H1 (cell line): Measurements from ENCODE around the gene GNG14. TPM values are rescaled to one million over a fixed set of nuclear protein-coding genes. Genes with fewer than 3 reads are reported as not detected.

Experiments used
- CTCF ChIA-PET: fragments of 300-600 bp; sonication (Branson Sonifier 250); formaldehyde crosslinking; loops from one replicate; lab custom pipeline; 2021; ENCODE audit not compliant: partially characterized antibody; lab: Charles Lee
- POLR2A ChIA-PET: fragments of 300-600 bp; sonication (Branson Sonifier 250); formaldehyde crosslinking; loops from one replicate; lab custom pipeline; 2021; ENCODE audit warnings: inconsistent platforms; ENCODE audit not compliant: partially characterized antibody; lab: Charles Lee
- DNase-seq, 2 experiments: peaks; one replicate each; pipeline versions ENCODE4 v3.0.0 to v3.0.0-alpha.2; 2010 to 2022; ENCODE audit warnings: low spot score in 2 of 2, low read depth in 1 of 2, mixed read lengths in 1 of 2
- FAIRE-seq: peaks from 2 replicates; lab custom pipeline; 2011; peaks lifted over from hg19 to GRCh38; lab: Jason Lieb, UNC
- H2AFZ ChIP-seq: 2 replicates; pipeline ENCODE4 v1.8.1; 2012; ENCODE audit warnings: low read length, inconsistent platforms
- H2AK5ac ChIP-seq: 2 replicates; pipeline ENCODE4 v1.6.1; 2013; ENCODE audit warnings: low read depth, low read length
- H2BK120ac ChIP-seq: replicated peaks from 2 replicates; pipeline ENCODE3; 2013; ENCODE audit warnings: low read depth, low read length, inconsistent platforms
- H2BK12ac ChIP-seq: 2 replicates; pipeline ENCODE4 v1.6.1; 2013; ENCODE audit warnings: low read depth, low read length
- H2BK15ac ChIP-seq: 2 replicates; pipeline ENCODE4 v1.6.1; 2013; ENCODE audit warnings: low read length
- H2BK20ac ChIP-seq: 2 replicates; pipeline ENCODE4 v1.6.1; 2013; ENCODE audit warnings: low read length
- H2BK5ac ChIP-seq: 2 replicates; pipeline ENCODE4 v1.6.1; 2013; ENCODE audit warnings: low read depth, low read length
- H3K14ac ChIP-seq: 2 replicates; pipeline ENCODE4 v1.6.1; 2013; ENCODE audit warnings: inconsistent platforms; ENCODE audit not compliant: insufficient read length
- H3K18ac ChIP-seq: 2 replicates; pipeline ENCODE4 v1.6.1; 2013; ENCODE audit warnings: low read length; ENCODE audit errors: extremely low read depth
- H3K23ac ChIP-seq: 2 replicates; pipeline ENCODE4 v1.6.1; 2013; ENCODE audit warnings: inconsistent platforms; ENCODE audit not compliant: insufficient read length
- H3K23me2 ChIP-seq: 2 replicates; pipeline ENCODE4 v1.6.1; 2013; ENCODE audit warnings: low read depth, low read length
- H3K27ac ChIP-seq: 2 replicates; pipeline ENCODE4 v1.6.1; 2011; ENCODE audit warnings: low read depth, low read length, inconsistent platforms
- H3K27me3 ChIP-seq, 4 experiments: replicated peaks in 1 of 4; 1 replicate in 1 of 4; 2 replicates in 3 of 4; pipeline versions ENCODE4 v1.6.1 to v1.8.1; 2011 to 2013; ENCODE audit warnings: low read length in 3 of 4, mild to moderate bottlenecking in 3 of 4, inconsistent platforms in 2 of 4, mixed read lengths in 2 of 4, moderate library complexity in 1 of 4; ENCODE audit not compliant: control insufficient read depth in 3 of 4, insufficient read depth in 3 of 4; ENCODE audit errors: extremely low read depth in 1 of 4
- H3K36me3 ChIP-seq, 4 experiments: 2 replicates each; pipeline versions ENCODE4 v1.6.1 to v1.8.1; 2011 to 2013; ENCODE audit warnings: mild to moderate bottlenecking in 4 of 4, low read length in 3 of 4, moderate library complexity in 2 of 4, control low read depth in 1 of 4, inconsistent platforms in 1 of 4; ENCODE audit not compliant: insufficient read depth in 4 of 4, control insufficient read depth in 2 of 4
- H3K4ac ChIP-seq: replicated peaks from 2 replicates; pipeline ENCODE3; 2013; ENCODE audit warnings: low read length, low read depth, mixed read lengths, inconsistent platforms; ENCODE audit not compliant: insufficient read length
- H3K4me1 ChIP-seq, 4 experiments: replicated peaks in 1 of 4; 1 replicate in 1 of 4; 2 replicates in 3 of 4; pipeline versions ENCODE4 v1.6.1 to v1.8.1; 2011 to 2013; ENCODE audit warnings: low read length in 3 of 4, inconsistent platforms in 2 of 4, mixed read lengths in 1 of 4; ENCODE audit not compliant: insufficient read depth in 4 of 4, control insufficient read depth in 3 of 4
- H3K4me2 ChIP-seq, 2 experiments: 2 replicates each; pipeline versions ENCODE4 v1.6.1 to v1.8.1; 2011 to 2013; ENCODE audit warnings: low read depth in 2 of 2, low read length in 2 of 2, control low read depth in 1 of 2, inconsistent platforms in 1 of 2, mild to moderate bottlenecking in 1 of 2; ENCODE audit not compliant: insufficient read depth in 1 of 2
- H3K4me3 ChIP-seq, 4 experiments: fragments of 200-600, 300-600 bp in 1 of 4; sonication (generic), shearing (Covaris generic), sonication (Bioruptor Twin) in 1 of 4; 2 replicates each; pipeline versions ENCODE4 v1.5.1 to v1.8.1; 2011 to 2016; ENCODE audit warnings: low read length in 4 of 4, low read depth in 3 of 4, control low read depth in 2 of 4, inconsistent platforms in 2 of 4, mild to moderate bottlenecking in 2 of 4, mixed read lengths in 1 of 4, moderate library complexity in 1 of 4; ENCODE audit not compliant: insufficient read depth in 2 of 4; ENCODE audit errors: extremely low read depth in 1 of 4
- H3K56ac ChIP-seq: replicated peaks from 2 replicates; pipeline ENCODE3; 2013; ENCODE audit warnings: low read depth, mild to moderate bottlenecking, mixed read lengths, low read length, inconsistent platforms; ENCODE audit not compliant: insufficient read length
- H3K79me1 ChIP-seq: 2 replicates; pipeline ENCODE4 v1.6.1; 2013; ENCODE audit warnings: low read depth, low read length, control low read depth
- H3K79me2 ChIP-seq, 2 experiments: 2 replicates each; pipeline versions ENCODE4 v1.6.1 to v1.8.1; 2012 to 2013; ENCODE audit warnings: low read length in 2 of 2, mild to moderate bottlenecking in 2 of 2, inconsistent platforms in 1 of 2; ENCODE audit not compliant: insufficient read depth in 2 of 2, control insufficient read depth in 1 of 2
- H3K9ac ChIP-seq, 4 experiments: replicated peaks in 1 of 4; 1 replicate in 1 of 4; 2 replicates in 3 of 4; pipeline versions ENCODE4 v1.6.1 to v1.8.1; 2011 to 2013; ENCODE audit warnings: low read depth in 3 of 4, low read length in 3 of 4, control low read depth in 2 of 4, mild to moderate bottlenecking in 2 of 4, moderate library complexity in 2 of 4, inconsistent platforms in 1 of 4; ENCODE audit errors: extremely low read depth in 1 of 4
- H3K9me3 ChIP-seq, 2 experiments: 2 replicates each; pipeline versions ENCODE4 v1.6.1 to v1.8.1; 2012 to 2013; ENCODE audit warnings: mild to moderate bottlenecking in 2 of 2, moderate library complexity in 2 of 2, control low read depth in 1 of 2, inconsistent platforms in 1 of 2, low read depth in 1 of 2, low read length in 1 of 2, mixed read lengths in 1 of 2; ENCODE audit not compliant: insufficient read depth in 2 of 2
- H4K20me1 ChIP-seq, 2 experiments: replicated peaks in 1 of 2; 2 replicates each; pipeline versions ENCODE3 to v1.8.1; 2011 to 2013; ENCODE audit warnings: inconsistent platforms in 2 of 2, low read length in 2 of 2, mild to moderate bottlenecking in 1 of 2; ENCODE audit not compliant: insufficient read depth in 2 of 2, control insufficient read depth in 1 of 2
- H4K5ac ChIP-seq: 2 replicates; pipeline ENCODE4 v1.6.1; 2013; ENCODE audit warnings: low read length, low read depth, mixed read lengths, inconsistent platforms; ENCODE audit not compliant: insufficient read length
- H4K8ac ChIP-seq: 2 replicates; pipeline ENCODE4 v1.8.0; 2013; ENCODE audit warnings: mild to moderate bottlenecking, moderate library complexity, low read length, inconsistent platforms; ENCODE audit not compliant: insufficient read depth; ENCODE audit errors: extremely low read depth
- H4K91ac ChIP-seq: replicated peaks from 2 replicates; pipeline ENCODE3; 2013; ENCODE audit warnings: low read length, mixed read lengths, inconsistent platforms; ENCODE audit not compliant: insufficient read length
- CHD2 ChIP-seq: IDR thresholded peaks from 2 replicates; pipeline ENCODE4 v1.6.1; 2012; ENCODE audit warnings: low read length, improper control_type of control experiment
- POLR2A ChIP-seq, 2 experiments: IDR thresholded peaks; 1 replicate in 1 of 2; 2 replicates in 1 of 2; pipeline ENCODE4 v1.6.1; 2011; ENCODE audit warnings: low read depth in 2 of 2, low read length in 2 of 2, mild to moderate bottlenecking in 2 of 2; ENCODE audit errors: control extremely low read depth in 1 of 2
- WGBS, 2 experiments: shearing (Covaris generic) in 1 of 2; methylation state at CpG; one replicate each; pipeline versions ENCODE4 v1.1.6 to v1.1.7; 2013 to 2015; ENCODE audit warnings: low lambda C conversion rate in 2 of 2, mixed read lengths in 2 of 2, inconsistent platforms in 1 of 2, low coverage in 1 of 2, missing lambda C conversion rate in 1 of 2; ENCODE audit not compliant: insufficient replicate concordance in 2 of 2, insufficient coverage in 1 of 2, insufficient read length in 1 of 2; ENCODE audit errors: extremely low coverage in 1 of 2, missing lambda C conversion rate in 1 of 2; 5-methylcytosine and 5-hydroxymethylcytosine counted together
- polyA plus RNA-seq, 7 experiments: library from polyadenylated mRNA; depleted of rRNA in 3 of 7; stranded (reverse) in 5 of 7; unstranded in 2 of 7; fragments of >200 nt in 5 of 7; fragments of 200-250 nt in 2 of 7; gene quantifications; 1 replicate in 5 of 7; 2 replicates in 1 of 7; 4 replicates in 1 of 7; pipeline versions ENCODE4 v1.2.1 to v1.2.3, GENCODE V29; 2011 to 2013; ENCODE audit warnings: missing spikeins in 2 of 7, mixed read lengths in 2 of 7
- total RNA-seq: library from RNA; stranded (reverse); fragmentation: NEBNext Ultra II Directional; extraction: Animal tissue kit (Norgen Biotek cat#: 25700); gene quantifications from 2 replicates; pipeline ENCODE4 v1.2.1, GENCODE V29; 2021

GNG14 gene
- total and polyA plus RNA-seq, 2 of the 8 experiments (the other 6 are each of a cell fraction or from before 2014, with no cell fraction given), result not detected

- DNase-seq (peak in 1 of 2 experiments; percentile 56), FAIRE-seq (no peak)
- H2BK120ac ChIP-seq, result no peak overlapping the region
- no peak overlapping the region for H2AFZ ChIP-seq
- H3K36me3 ChIP-seq, result peaks cover 7 to 17% (median 8%) of the 10 kb centered on the region in 4 experiments; a peak in 6 of 8 replicates
- peaks cover 0 to 6% (median 2%) of the 10 kb centered on the region in 4 experiments; a peak in 4 of 7 replicates for H3K4me1 ChIP-seq
- H3K23ac ChIP-seq, result no peak overlapping the region
- H4K20me1 ChIP-seq, result peaks cover 7 to 10% of the 10 kb centered on the region in 2 experiments
- H3K23me2 ChIP-seq, result peaks cover 10% of the 10 kb centered on the region
- H3K27ac ChIP-seq, result peak overlapping the region; percentile 49; the same call in 1 of the 2 replicates
- no peak overlapping the region; the same call in 1 of the 2 replicates for H3K18ac ChIP-seq
- H3K4ac ChIP-seq, result no peak overlapping the region
- H4K91ac ChIP-seq, result no peak overlapping the region
- no peak overlapping the region for H4K5ac ChIP-seq
- no peak overlapping the region for H4K8ac ChIP-seq
- H3K9me3 ChIP-seq, result no peaks in the 10 kb centered on the region
- H3K27me3 ChIP-seq, result no peaks in the 10 kb centered on the region
- whole genome bisulfite sequencing, 2 experiments, result 21% methylated on average over 37 of the region's 59 CpGs; no CpG with 5 or more reads in 1 of the 2 experiments
- H3K79me2 ChIP-seq, result peaks cover 27 to 66% of the 10 kb centered on the region in 2 experiments
- peaks cover 12% of the 10 kb centered on the region; the same call in 1 of the 2 replicates for H3K79me1 ChIP-seq
- peak overlapping the region; percentile 92 to 98 for H3K4me2 ChIP-seq
- H3K9ac ChIP-seq, result peak overlapping the region; percentile 74 to 90 (median 82)
- TF ChIP-seq POLR2A (IDR thresholded peaks at IDR 0.05; ENCODE audit: control extremely low read depth in 1 of 2, low read depth in 2 of 2, low read length in 2 of 2) (peak in 1 of 2 experiments; percentile 43; a peak in 1 of 3 replicates), CHD2 (no peak)
- H2BK15ac ChIP-seq, result no peak overlapping the region
- no peak overlapping the region for H3K14ac ChIP-seq
- POLR2A ChIA-PET, result interaction anchor here (0.7 to 12.9 kb wide), 21 partner anchors 7 to 232 kb away, joined by 3 to 258 read pairs (median 8); partner anchors contain the start of genes BEST2, DHPS, FBXW9 and GET3
- H3K4me3 ChIP-seq, result peak overlapping the region; percentile 80 to 93 (median 82)
- CTCF ChIA-PET, result interaction anchor here (0.9 to 2.7 kb wide), 9 partner anchors 13 to 76 kb away, joined by 3 to 12 read pairs (median 5); no protein-coding TSS in a partner anchor
- H2AK5ac ChIP-seq, result 0 out of 2 replicates have a peak overlapping the region, but pooled peaks have one; percentile 49
- no peak overlapping the region for H2BK12ac ChIP-seq
- no peak overlapping the region for H2BK20ac ChIP-seq
- 0 out of 2 replicates have a peak overlapping the region, but pooled peaks have one; percentile 66 for H2BK5ac ChIP-seq
- H3K56ac ChIP-seq, result no peak overlapping the region
These were observed 33.3 kb downstream of the GNG14 start for GRCh38 chr19:12720851-12721655.
